Measurements from ENCODE around the gene SLC23A1.

SLC23A1 gene

DNA sequence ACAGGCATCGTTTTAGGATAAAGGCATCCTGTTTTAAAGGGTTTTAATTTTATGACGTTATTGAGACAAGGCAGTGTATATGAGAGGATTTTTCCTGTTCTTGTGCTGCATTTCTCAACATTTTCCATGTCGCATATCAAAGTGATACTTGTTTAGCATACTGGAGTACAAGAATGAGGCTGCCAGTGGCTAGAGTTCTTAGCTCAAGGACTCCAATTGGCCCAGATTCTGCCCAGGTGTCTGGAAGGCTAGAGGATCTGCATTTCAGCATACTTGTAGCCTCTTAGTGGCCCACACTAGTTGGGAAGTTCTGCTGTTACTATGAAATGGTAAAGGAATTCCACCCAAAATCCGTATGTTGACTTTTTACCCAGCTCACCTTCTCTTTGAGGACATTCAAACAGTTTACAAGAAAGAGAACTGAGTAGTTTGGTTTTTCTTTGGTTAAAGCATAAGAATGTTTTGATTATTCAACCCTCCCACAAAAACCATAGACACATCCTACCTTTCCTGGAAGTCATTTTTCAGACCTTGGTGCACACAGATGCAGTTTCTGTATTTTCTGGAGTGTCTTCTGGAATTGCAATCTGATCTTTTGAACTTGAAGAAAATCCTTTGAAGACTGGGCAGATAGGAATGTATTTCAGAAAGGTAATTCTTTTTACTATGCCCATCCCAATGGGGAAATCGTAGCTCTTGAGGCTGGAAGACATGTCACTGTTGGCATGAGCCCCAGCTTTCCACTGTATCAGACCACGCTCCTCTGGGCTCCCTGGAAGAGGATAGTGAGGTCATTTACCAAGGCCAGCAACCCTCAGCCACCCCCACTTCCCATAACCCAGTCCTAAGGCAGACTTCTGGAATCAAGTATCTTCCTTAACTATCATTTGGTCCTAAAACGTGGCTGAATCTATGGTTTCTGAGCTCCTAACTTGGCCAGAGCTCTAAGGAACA lies 11.3 kb downstream of the SLC23A1 start:
- no peaks in the 10 kb centered on the region for H3K79me2 ChIP-seq (ENCODE audit: insufficient read depth, low read depth)
- no peak overlapping the region for H3K9ac ChIP-seq
- no peak overlapping the region for H2AFZ ChIP-seq (ENCODE audit: low read depth)
- peaks cover 3% of the 10 kb centered on the region for H3K4me1 ChIP-seq (ENCODE audit: low read depth, poor library complexity, severe bottlenecking)
- no peak overlapping the region for H3K4me3 ChIP-seq (IDR thresholded peaks at IDR 0.05; ENCODE audit: insufficient read depth, low read depth, low read length)
- no peak overlapping the region for H3K4me2 ChIP-seq
- no peaks in the 10 kb centered on the region for H4K20me1 ChIP-seq (ENCODE audit: insufficient read depth)
- no peak overlapping the region for H3K27ac ChIP-seq
- 0 out of 2 replicates have a peak, but pooled peaks cover 3% of the 10 kb centered on the region for H3K36me3 ChIP-seq (ENCODE audit: insufficient read depth)
- H3K27me3 ChIP-seq (ENCODE audit: insufficient read depth, low read depth): no peaks in the 10 kb centered on the region
- TF ChIP-seq, protein P1, sequence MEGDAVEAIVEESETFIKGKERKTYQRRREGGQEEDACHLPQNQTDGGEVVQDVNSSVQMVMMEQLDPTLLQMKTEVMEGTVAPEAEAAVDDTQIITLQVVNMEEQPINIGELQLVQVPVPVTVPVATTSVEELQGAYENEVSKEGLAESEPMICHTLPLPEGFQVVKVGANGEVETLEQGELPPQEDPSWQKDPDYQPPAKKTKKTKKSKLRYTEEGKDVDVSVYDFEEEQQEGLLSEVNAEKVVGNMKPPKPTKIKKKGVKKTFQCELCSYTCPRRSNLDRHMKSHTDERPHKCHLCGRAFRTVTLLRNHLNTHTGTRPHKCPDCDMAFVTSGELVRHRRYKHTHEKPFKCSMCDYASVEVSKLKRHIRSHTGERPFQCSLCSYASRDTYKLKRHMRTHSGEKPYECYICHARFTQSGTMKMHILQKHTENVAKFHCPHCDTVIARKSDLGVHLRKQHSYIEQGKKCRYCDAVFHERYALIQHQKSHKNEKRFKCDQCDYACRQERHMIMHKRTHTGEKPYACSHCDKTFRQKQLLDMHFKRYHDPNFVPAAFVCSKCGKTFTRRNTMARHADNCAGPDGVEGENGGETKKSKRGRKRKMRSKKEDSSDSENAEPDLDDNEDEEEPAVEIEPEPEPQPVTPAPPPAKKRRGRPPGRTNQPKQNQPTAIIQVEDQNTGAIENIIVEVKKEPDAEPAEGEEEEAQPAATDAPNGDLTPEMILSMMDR (conservative IDR thresholded peaks at IDR 0.05; ENCODE audit: low read depth, low read length): no peak

DNA sequence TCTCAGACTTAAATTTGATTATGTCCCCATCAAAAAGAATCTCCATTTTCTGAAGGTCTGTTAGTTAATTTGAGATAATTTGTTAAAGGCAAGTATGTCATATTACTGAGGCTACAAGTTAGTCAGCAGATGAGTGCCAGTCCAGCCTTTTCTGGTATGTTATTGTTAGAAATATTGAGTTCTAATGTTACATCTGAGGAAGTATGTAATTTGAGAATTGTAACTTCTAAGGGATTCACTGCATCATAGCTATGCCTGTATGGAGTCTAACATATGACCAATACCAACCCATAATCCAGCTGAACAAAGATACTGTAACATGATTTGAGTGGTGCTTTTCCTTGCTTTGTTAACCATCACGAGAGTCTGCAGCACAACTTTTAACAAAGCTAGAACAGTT lies 13.9 kb downstream of the SLC23A1 start:
- peaks cover 3% of the 10 kb centered on the region for H3K4me1 ChIP-seq (ENCODE audit: low read depth, poor library complexity, severe bottlenecking)
- no peak overlapping the region for H3K9ac ChIP-seq
- no peak overlapping the region for H2AFZ ChIP-seq (ENCODE audit: low read depth)
- H3K27me3 ChIP-seq (ENCODE audit: insufficient read depth, low read depth): no peaks in the 10 kb centered on the region
- H4K20me1 ChIP-seq (ENCODE audit: insufficient read depth): no peaks in the 10 kb centered on the region
- TF ChIP-seq, protein P1 (conservative IDR thresholded peaks at IDR 0.05; ENCODE audit: low read depth, low read length): no peak
- H3K4me3 ChIP-seq (IDR thresholded peaks at IDR 0.05; ENCODE audit: insufficient read depth, low read depth, low read length): no peak overlapping the region
- no peak overlapping the region for H3K27ac ChIP-seq
- no peaks in the 10 kb centered on the region for H3K79me2 ChIP-seq (ENCODE audit: insufficient read depth, low read depth)
- peaks cover 3% of the 10 kb centered on the region; the same call in 1 of the 2 replicates for H3K36me3 ChIP-seq (ENCODE audit: insufficient read depth)
- no peak overlapping the region for H3K4me2 ChIP-seq

GRCh38 chr5:139368613-139369012 lies 14.5 kb downstream of the SLC23A1 start:
- no peak overlapping the region for H2AFZ ChIP-seq (ENCODE audit: low read depth)
- H3K27ac ChIP-seq: no peak overlapping the region
- no peak overlapping the region for H3K4me2 ChIP-seq
- H3K36me3 ChIP-seq (ENCODE audit: insufficient read depth): peaks cover 3% of the 10 kb centered on the region; the same call in 1 of the 2 replicates
- no peak overlapping the region for H3K9ac ChIP-seq
- H4K20me1 ChIP-seq (ENCODE audit: insufficient read depth): no peaks in the 10 kb centered on the region
- no peaks in the 10 kb centered on the region; the same call in 1 of the 2 replicates for H3K79me2 ChIP-seq (ENCODE audit: insufficient read depth, low read depth)
- H3K4me1 ChIP-seq (ENCODE audit: low read depth, poor library complexity, severe bottlenecking): peaks cover 3% of the 10 kb centered on the region
- H3K27me3 ChIP-seq (ENCODE audit: insufficient read depth, low read depth): no peaks in the 10 kb centered on the region
- TF ChIP-seq, protein P1 (conservative IDR thresholded peaks at IDR 0.05; ENCODE audit: low read depth, low read length): 0 out of 2 replicates have a peak, but pooled peaks have one; percentile 13
- no peak overlapping the region for H3K4me3 ChIP-seq (IDR thresholded peaks at IDR 0.05; ENCODE audit: insufficient read depth, low read depth, low read length)

DNA sequence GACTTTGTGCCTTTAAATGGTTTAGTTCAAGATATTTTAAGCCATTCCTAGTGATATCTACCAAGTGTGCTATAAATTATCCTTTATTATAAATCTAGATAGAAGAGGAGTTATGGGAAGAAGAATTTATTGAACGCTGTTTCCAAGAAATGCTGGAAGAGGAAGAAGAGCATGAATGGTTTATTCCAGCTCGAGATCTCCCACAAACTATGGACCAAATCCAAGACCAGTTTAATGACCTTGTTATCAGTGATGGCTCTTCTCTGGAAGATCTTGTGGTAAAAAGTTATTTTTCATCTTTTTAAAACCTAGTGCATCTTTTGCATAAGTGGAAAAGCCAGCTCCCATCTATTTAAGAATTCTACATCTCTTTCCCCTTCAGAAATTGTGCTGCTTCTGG lies 18.6 kb downstream of the SLC23A1 start:
- Histone ChIP-seq H3K27ac (no peak overlapping the region), H3K4me3 (IDR thresholded peaks at IDR 0.05; ENCODE audit: insufficient read depth, low read depth, low read length) (no peak overlapping the region), H3K4me1 (ENCODE audit: low read depth, poor library complexity, severe bottlenecking) (peaks cover 3% of the 10 kb centered on the region), H3K36me3 (ENCODE audit: insufficient read depth) (peaks cover 3% of the 10 kb centered on the region; the same call in 1 of the 2 replicates), H2AFZ (ENCODE audit: low read depth) (no peak overlapping the region), H3K79me2 (ENCODE audit: insufficient read depth, low read depth) (peaks cover 12% of the 10 kb centered on the region; the same call in 1 of the 2 replicates), H3K9ac (no peak overlapping the region), H3K27me3 (ENCODE audit: insufficient read depth, low read depth) (no peaks in the 10 kb centered on the region), H3K4me2 (no peak overlapping the region), H4K20me1 (ENCODE audit: insufficient read depth) (no peaks in the 10 kb centered on the region)
- TF ChIP-seq, protein P1 (conservative IDR thresholded peaks at IDR 0.05; ENCODE audit: low read depth, low read length): no peak

All from KMS-11 (cell line).